HG03039 (cell line): ENCODE results near the gene MEF2A.
"Not testable (repeated sequence)": the region's sequence is repeated elsewhere in the genome, so short reads cannot be mapped to it uniquely, and the experiment has no call there.

ENCODE experiments used
- ATAC-seq: cut with Tn5 transposase; IDR thresholded peaks from one replicate; pipeline ENCODE4 v1.9.1; 2021; ENCODE audit warnings: mild to moderate bottlenecking, moderate library complexity; ENCODE audit not compliant: unreplicated experiment

Gene MEF2A

GRCh38 chr15:99565299-99566156, at the start of gene MEF2A:
Gene MEF2A (plus strand): TSS chr15:99565984. CDS start chr15:99633120, 67,136 bp downstream.
- peak; percentile 49 for ATAC-seq

GRCh38 chr15:99518191-99518590, 47.6 kb upstream of the MEF2A start:
- ATAC-seq: no peak

- not testable (repeated sequence) for ATAC-seq
These were observed 46.4 kb upstream of the MEF2A start for GRCh38 chr15:99519366-99519765.

GRCh38 chr15:99522288-99522687, 43.5 kb upstream of the MEF2A start:
- ATAC-seq: no peak

- no peak for ATAC-seq
These were observed 39.6 kb upstream of the MEF2A start for GRCh38 chr15:99526176-99526575.

- no peak for ATAC-seq
These were observed 39.1 kb upstream of the MEF2A start for GRCh38 chr15:99526671-99527070.

GRCh38 chr15:99536422-99537040, 29.3 kb upstream of the MEF2A start:
- no peak for ATAC-seq

GRCh38 chr15:99537344-99537743, 28.4 kb upstream of the MEF2A start:
- no peak for ATAC-seq

GRCh38 chr15:99538261-99538660, 27.5 kb upstream of the MEF2A start:
- ATAC-seq: no peak

GRCh38 chr15:99542828-99543227, 23.0 kb upstream of the MEF2A start:
- no peak for ATAC-seq

GRCh38 chr15:99545605-99546004, 20.2 kb upstream of the MEF2A start:
- ATAC-seq: no peak

- ATAC-seq: no peak
These were observed 19.2 kb upstream of the MEF2A start for GRCh38 chr15:99546441-99547100.

- ATAC-seq: no peak
These were observed 18.3 kb upstream of the MEF2A start for GRCh38 chr15:99547517-99547916.

- ATAC-seq: no peak
These were observed 15.7 kb upstream of the MEF2A start for GRCh38 chr15:99550077-99550476.

- no peak for ATAC-seq
These were observed 13.7 kb upstream of the MEF2A start for GRCh38 chr15:99552111-99552510.

GRCh38 chr15:99554880-99555488, 10.8 kb upstream of the MEF2A start:
- ATAC-seq: no peak

GRCh38 chr15:99556011-99556410, 9.8 kb upstream of the MEF2A start:
- no peak for ATAC-seq

- no peak for ATAC-seq
These were observed 9.2 kb upstream of the MEF2A start for GRCh38 chr15:99556578-99556977.

GRCh38 chr15:99558084-99558483, 7.7 kb upstream of the MEF2A start:
- no peak for ATAC-seq

GRCh38 chr15:99558571-99558970, 7.2 kb upstream of the MEF2A start:
- ATAC-seq: no peak

- ATAC-seq: no peak
These were observed 4.1 kb upstream of the MEF2A start for GRCh38 chr15:99561476-99562230.
